DMS153 (cell line): ENCODE measurements around the gene ARL15.

Experiments used
- DNase-seq: peaks from one replicate; lab custom pipeline; 2025; lab: John Stamatoyannopoulos, UW

Gene ARL15

DNA sequence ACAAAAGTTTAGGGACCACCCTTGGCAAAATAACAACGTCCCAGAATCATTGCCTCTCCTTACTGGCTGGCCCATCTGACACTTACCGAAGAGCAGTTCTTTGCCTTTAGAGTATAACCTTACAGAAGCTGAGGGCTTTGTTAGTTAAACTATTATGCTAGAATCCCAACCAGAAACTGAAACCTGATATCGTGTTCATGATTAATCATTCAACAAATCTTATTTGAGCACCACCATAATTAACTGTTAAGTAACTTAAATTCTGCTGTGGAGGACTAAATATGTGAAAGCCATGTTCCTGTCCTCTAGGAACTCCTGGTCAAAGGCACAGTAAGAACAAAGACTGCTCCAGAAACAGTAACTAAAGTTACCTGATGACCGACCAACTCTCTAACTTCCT is 104.9 kb downstream of the ARL15 start:
- no peak for DNase-seq

DNA sequence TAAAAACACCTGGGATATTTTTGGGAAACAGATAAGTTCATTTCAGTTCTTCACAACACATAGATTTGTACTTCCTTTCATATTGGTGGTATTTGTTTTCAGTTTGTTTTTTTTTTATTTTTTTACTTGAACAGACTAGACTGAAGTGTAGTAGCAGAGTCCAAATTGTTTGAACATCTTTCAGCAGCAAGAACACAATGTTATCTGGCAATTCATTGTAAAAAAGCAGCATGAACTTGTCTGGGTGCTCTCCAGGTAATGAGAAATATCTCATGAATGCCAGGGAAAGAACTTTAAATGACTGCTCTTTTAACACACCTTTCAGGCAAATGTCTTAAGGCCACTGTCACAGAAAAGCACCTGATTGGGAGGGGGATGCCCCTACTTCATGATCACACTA is 113.4 kb downstream of the ARL15 start:
- no peak for DNase-seq

DNA sequence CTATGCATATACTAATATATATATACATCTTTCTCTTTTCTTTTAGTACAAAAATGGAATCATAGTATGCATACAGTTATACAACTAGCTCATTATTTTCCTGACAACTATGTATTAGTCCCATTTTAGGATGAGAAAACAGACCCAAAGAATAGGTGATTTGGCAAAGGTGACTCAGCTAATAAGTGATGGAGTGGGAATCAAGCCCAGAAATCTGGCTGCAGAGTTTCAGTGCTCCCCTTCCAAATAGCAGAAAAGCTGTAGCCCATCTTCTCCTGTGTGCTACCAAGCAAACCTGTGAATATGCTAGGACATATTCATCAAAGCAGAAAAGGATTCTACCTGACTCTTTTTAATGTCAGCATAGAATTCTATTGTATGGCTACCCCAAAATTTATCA is 114.7 kb downstream of the ARL15 start:
- DNase-seq, result no peak

DNA sequence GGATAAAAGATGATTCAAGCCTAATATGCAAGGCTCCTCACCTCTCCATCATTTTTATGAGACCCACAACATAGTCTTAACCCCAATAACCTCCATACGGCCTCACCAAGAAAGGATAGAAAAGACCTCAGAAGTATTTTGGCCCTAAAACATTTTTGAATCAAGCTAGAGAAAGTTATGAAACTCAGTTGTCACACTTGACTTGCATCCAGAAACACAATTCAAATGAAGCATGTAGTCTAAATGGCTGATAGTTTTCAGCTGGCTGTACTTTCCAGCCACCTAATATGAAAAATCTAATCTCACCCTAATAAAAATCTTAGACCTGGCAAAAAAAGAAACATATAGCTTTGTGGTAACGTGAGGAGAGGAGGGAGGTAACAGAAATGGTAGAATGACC is 116.1 kb downstream of the ARL15 start:
- DNase-seq, result no peak

DNA sequence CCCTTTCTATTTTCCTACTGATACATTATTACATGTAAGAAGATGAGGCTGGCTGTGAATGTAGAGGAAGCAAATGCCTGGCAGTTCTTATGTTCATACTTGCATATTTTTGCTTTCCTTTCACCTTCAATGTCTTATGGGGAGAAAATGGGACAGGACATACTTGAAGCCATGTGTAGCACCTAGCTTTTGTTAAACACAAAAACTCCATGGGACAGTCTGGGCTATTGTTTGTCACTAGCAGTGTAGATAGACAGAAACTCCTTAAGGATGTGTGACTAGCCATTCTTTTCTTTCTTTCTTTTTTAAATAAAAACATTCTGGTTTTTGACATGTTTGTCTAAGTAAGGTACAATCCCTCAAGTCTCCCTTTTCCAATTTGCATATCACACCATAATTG is 122.7 kb downstream of the ARL15 start:
- DNase-seq, result no peak

DNA sequence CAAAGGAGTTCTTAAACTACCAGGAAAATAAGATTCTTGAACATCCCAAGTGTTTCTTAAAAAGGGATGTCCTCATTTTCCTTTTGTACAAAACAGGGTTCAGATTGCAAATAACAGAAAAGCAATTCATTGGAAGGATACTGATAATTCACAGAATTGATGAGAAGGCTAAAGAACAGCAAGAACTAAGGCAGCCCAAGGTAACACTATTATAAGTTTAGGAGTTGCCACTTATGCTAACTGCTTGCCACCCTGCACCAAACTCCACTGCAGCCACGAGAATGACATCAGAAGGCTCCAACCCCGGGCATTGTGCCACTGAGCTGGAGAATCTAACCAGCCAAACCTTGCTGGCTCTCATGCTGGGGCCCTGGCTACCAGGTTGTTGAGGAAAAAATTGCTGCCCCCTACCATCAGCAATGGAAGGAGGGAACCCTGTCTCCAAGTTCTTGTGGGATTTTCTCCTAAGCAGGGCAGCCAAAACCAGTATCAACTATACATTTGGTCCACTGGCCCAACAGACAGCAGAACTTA is 123.4 kb downstream of the ARL15 start:
- DNase-seq, result no peak

DNA sequence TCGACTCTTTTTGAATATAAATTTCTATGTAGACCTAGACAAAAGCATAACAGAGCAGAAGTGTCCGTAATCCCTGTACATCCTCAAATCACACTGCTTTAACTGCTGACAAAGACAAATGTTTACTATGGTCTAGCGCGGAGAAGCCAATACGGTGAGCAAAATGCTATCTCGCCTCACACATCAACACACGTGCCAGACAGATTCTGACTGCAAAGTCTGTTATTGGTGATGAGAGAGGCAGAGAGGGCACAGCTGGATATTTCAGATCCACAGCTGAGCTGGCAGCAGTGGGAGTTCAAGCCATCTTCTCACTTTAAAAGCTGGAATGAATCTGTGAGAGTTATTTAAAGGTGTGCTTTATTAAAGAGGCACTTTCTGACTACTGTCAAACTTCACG is 124.3 kb downstream of the ARL15 start:
- no peak for DNase-seq

DNA sequence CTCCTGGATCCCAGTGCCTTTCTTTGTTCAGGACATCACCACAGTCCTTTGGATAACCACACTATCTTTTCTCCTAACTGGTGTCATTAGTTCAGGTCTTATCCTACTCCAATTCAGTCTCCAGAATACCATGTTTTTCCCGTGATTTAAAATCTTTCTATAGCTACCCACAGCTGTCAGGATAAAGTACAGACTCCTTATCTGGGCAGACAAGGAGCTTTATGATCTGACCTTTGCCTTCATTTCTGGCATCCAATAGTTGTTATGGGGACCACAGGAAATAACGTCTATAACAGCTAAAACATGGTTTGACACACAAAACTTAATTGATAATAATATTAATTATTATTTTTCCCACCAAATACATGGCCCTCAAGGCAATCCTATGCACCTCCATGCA is 125.6 kb downstream of the ARL15 start:
- DNase-seq, result no peak

DNA sequence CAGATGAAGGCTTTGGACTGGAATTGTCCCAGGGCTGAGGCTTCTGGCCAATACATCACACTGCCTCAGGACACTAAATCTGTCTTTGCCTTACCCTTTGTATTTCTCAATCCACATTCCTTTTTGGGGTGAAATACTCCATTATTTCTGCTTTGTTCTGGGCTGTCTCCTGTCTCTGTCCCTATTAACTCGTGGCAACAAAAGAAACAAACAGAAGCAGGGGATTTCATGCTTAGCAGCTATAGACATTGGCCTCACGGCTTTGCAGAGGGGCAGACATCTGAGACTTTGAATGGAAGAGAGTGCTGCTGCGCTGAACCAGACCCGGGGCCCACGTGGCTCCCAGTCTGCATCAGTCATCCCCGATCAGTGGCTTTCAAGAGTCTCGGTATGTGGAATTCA is 129.7 kb downstream of the ARL15 start:
- DNase-seq, result no peak

DNA sequence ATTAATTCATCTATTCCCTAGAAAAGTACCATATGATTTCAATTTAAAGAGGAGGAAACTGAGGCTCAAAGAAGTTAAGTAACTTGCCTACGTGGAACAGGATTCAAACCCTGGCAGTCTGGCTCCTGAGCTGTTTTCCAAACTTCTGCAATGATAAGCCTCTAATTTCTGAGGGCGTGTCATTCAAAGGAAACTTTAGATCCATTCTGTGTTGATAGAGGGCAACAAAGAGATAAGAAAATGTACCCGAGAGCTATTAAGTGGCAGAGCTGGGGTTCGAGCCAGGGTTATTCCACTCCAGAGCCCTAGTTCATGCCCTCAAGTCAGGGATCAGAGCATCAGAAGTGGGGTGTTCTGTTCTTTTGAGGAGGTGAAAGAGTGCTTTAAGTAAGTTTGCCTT is 131.4 kb downstream of the ARL15 start:
- DNase-seq, result no peak

DNA sequence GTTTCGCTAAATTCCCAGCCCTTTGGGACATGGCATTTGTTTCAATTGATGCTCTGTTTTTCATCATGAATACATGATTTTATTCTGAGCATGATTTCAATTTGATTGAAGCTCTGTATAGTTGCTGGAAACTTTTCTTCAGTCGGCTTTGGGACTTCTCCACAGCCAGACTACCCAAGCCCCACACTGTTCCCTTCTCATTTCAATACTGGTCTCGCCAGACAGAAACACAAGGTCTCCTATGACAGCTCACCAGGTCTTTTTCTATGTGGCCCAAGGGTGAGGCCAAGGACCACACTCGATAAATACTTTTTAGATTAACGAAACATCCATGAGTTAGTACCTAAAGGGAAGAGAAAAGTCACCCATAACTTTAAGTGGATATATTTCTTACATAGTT is 132.2 kb downstream of the ARL15 start:
- no peak for DNase-seq

DNA sequence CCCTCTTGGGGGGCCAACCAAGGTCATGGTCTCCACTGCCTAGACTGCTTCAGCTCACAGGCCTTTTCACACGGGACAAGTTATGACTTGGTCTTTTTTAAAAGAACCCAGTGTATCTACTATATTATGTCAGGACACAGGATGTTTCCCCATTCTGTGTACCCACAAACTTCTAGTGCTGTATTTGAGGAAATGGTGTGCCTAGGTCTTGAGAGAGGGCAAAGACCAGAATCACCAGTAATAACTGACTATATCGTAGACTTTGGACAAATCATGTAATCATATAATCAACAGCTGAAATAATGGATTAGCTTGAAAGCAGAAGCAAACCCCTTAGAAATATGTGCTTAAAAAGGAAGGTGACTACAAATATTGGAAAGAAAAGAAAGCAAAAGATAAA is 133.3 kb downstream of the ARL15 start:
- DNase-seq, result no peak

DNA sequence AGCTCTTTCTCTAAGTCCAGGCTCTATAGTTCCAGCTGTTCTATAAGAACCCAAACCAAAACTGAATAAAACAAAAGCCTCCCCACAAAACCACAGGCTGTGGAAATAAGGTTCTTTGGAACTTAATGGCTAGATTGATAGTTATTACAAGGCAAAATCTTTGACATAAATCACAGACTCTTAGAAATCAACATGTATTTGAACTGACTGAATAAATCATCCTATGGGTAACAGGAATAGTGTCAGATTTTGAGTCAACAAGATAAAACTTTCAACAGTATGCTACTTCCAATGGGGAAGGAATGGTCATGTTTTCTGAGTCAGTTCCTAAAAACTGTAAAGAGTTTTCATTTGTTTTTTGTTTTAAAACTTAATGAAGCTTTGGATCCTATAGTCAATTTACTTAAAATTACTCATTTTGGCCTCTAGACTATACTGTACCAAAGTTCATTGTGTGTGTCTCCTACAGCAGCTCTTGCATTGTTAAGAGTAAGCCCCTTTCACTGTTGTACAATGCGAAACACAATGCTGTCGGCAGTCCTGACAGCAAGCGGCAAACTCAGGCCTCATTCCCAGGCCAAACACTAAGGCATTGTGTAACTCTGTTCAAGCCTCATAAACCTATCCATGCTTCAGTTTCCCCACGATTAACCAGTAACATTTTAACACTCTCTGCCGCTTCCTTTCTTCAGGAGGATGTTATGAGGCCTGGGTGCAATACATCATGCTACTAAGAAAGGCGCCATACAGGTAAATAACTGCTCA is 134.1 kb downstream of the ARL15 start:
- no peak for DNase-seq

DNA sequence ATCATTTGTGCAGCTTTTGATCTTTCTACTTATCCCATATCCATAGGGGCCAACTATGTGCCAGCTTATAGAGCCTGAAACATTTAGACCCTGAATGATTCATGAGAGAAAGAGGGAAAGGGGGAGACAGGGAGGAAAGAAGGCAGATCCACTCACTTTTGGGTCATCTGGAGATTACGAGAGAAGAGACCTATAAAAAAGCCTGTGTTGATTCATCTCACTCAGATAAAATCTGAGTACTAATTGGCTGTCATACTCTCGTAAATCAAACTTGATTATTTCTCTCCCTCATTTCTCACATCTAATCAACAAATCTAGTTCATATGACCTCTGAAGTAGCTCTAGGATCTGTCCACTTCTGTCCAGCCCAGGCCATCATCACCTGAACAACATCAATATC is 137.1 kb downstream of the ARL15 start:
- DNase-seq, result no peak

DNA sequence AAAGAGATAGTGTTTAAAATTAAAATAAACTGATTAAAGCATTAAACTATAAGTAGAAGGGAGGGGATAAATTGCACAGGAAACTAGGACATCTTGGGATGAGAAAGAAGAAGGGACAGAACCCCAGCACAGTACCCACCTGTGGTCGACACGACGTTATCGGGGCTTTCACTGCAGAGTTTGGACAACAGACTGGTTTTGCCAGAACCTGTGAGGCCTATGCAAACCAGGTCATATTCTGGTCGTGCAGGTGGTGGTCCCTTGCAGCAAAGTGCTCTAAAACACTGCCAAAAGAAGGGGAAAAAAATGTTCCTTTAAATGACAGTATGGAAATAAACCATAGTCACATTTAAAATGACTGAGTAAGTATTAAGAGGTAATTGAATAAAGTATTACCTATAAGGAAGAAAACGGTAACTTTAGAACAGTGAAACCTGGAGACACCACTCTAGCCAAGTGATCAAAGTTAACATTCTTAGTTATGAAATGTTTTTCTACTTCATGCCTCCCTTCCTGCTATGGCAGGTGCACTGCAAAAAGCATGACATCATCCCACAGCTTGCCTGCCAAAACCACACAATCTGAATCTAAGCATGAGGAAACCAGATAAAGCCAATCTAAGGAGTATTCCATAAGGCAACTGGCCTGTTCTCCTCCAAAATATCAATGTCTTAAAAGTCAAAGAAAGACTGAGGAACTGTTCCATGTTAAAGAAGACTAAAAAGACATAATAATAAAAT is 138.6 kb downstream of the ARL15 start:
- no peak for DNase-seq

DNA sequence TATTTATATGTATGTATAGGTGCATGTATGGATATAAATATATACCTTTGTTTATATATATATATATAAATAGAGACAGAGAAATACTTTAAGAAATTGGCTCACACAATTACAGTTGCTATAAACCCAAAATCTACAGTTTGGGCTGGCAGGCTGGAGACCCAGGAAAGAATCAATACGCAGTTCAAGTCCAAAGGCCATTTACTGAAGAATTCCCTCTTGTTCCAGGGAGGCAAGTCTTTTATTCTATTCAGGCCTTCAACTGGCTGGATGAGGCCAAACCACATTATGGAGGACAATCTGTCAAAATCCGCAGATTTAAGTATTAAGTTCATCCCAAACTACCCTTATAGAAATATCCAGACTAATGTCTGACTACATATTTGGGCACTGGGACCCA is 144.7 kb downstream of the ARL15 start:
- no peak for DNase-seq

DNA sequence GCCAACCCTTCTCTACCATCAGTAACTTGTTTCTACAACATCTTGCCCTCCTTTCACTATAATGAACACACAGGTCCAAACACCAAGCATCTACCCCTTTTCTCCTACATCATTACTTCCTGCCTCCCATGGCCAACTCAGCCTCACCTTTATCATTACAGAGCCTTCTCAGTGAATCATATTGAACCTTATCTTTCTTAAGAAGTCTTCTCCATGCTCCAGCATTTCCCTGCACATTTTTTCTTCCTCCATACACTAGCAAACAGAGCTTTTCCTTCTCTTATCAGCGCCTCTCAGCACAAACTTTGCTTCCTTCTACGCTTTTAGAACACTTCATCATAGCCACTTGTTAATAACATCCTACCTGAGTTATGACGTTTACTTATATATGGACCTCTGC is 148.2 kb downstream of the ARL15 start:
- DNase-seq, result no peak

DNA sequence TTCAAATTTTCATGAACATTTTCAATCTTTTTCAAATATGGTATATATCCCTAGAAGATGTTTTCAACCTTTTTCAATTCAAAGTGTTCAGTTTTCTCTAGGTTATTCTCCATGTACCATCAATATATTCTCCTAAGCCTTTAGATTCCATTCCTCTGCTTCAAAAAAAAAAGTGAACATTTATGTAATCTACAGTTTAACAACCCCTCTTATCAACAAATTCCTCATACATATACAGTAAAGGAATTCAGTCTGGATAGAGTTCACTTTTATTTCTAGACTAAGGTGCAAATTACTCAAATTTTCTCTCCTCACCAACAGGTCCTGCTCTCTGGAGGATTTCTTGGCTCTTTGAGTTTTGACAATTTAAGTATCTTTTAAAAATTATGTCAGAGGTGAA is 150.0 kb downstream of the ARL15 start:
- no peak for DNase-seq

DNA sequence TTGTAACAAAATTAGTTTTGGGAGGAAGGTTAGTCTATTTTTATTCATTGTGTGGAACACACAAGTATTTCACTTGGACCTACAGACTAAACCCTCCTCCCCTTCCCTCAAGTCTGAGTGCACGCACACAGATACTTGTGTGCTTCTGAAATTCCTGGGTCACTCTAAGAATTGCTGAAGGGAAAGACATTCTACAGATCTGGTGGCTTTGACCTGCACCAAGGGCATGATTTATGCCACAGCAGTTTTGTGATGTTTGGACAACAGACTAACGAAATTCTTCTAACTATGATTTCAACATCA is 150.5 kb downstream of the ARL15 start:
- no peak for DNase-seq

DNA sequence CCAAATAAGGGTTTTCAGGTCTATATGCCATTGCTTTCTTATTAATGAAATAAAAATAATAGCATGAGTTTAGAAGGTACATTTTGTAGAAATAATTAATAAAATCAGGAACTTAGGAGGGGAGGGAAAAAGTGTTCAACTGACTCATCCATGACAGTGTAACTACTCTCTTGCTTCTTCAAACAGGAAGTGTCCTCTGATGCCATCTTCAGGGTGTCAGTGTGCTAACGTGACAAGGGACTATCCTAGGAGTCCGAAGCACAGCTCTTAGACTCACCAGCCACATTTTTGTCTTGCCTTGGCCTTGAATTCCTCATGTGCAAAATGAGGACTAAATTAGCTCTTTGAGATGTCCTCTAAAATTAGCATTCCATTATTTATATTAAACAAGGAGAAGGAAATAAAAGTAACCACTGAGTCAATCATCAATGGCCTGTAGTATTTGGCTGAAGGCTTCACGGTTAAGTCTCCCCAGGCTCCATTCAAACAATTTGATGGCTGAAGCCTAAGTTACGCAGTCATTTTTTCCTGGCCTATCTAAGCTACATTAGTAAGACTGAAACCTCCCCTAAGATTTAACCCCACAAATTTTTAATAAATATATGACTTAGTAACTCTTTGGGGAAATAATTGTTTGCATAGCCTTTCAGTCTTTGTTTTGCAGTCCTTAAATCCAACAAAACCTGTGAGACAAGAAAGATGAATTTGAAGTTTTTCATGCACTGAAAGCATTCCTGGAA is 151.1 kb downstream of the ARL15 start:
- DNase-seq, result no peak

DNA sequence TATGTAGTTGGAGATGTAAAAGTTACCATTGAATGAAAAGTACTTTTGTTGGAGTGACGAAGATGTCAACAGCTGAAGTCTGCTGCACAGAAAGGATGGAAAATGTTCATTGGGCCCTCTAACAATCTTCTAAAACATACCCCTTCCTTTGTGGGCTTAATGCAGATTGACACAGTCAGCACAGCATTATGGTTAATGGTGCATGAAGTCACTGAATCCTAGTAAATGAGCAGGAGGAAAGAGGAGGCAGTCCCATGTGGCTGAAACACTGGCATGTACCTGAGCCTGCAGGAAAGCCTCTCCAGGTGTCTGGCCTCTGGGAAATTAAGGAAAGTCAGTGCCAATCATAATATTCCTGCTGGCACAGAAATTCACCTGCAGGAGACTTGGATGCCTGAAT is 153.8 kb downstream of the ARL15 start:
- no peak for DNase-seq

DNA sequence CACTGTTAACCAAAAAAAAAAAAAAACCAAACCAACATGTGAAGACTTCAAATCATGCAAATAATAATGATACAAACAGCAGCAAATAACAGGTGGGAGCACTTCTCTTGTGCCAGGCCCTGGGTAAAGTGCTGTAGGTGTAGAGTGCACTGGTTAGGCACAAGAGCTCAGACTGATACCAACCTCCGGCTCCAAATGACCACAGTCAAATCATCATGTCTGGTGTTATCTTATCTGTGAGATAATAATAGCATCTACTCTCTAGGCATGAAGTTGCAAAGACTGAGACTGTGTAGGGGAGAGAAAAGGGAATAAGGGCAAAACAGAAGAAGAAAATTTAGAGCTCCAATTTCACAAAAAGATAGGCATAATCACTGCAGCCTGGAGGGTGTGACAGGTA is 159.5 kb downstream of the ARL15 start:
- no peak for DNase-seq

DNA sequence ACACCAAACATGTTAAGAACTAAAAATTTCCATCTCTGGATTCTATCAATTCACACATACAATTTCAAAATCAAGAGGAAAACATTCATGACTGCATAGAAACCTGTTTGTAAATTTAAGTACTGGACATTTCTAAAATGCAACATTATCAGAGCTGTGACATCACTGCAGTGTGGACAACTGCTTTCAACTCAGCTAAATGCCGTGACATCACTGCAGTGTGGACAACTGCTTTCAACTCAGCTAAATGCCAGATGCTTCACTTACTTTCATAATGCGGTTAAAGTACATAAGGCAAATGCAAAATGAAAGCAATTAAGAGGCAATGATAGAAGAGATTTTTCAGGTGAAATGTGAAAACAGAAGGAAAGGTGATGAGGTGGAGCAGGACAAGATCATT is 161.5 kb downstream of the ARL15 start:
- DNase-seq, result no peak
